SK-N-MC (cell line): ENCODE measurements around the gene ACR.

Experiments
- EZH2 ChIP-seq: fragments of 200-600 bp; sonication (generic); IDR thresholded peaks from one replicate; pipeline ENCODE4 v1.6.1; 2017; ENCODE audit warnings: antibody characterized with exemption
- POLR2AphosphoS5 ChIP-seq: IDR thresholded peaks from 2 replicates; pipeline ENCODE4 v1.6.1; 2012; ENCODE audit warnings: mild to moderate bottlenecking, low read depth, low read length, borderline replicate concordance

GRCh38 chr22:50735739-50736030 lies 2.3 kb upstream of the ACR start:
- TF ChIP-seq POLR2AphosphoS5, result no peak
- TF ChIP-seq EZH2, result no peak
